Activated CD8-positive, alpha-beta memory T cell treated with anti-CD3 and anti-CD28 coated beads, Interleukin-2, amount 50 U/mL, for 24 hours (primary cell): ENCODE data around the gene ZDHHC13.
"Not testable (repeated sequence)": the region's sequence is repeated elsewhere in the genome, so short reads cannot be mapped to it uniquely, and the experiment has no call there.

Source experiments
- DNase-seq: peaks from one replicate; pipeline ENCODE4 v3.0.0-alpha.2; 2020; ENCODE audit errors: extremely low read depth

The ZDHHC13 gene

DNA sequence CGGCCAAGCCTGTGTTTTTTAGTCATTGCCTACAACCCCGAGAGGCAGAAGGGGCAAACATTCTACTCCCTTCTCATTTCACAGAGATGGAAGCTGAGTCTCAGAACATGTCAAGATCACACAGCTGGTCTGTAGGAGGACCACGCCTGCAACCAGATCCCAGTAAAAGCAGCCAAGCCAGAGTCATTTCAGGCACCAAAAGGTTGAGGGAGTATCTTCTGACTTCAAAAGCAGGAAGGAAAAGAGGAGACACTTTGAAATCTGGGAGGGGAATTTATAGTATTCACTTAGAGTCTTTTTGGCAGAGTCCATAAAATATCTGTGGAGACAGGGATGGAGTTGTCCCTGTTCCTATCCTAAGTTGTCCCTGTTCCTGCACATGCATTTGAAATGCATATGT is 17.9 kb upstream of the ZDHHC13 start:
- DNase-seq = no peak

DNA sequence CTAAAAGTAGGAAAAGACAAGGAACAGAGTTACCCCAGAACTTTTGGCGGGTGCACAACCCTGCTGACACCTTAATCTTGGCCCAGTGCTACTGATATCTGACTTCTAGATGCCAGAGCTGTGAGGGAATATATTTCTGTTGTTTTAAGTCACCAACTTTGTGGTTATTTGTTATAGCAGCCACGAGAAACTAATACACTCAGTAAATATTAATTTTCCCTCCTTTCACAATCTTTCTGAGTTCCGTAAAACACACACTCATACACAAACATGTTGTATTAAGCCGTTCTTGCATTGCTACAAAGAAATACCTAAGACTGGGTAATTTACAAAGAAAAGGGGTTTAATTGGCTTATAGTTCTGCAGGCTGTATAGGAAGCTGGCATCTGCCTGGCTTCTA is 16.1 kb upstream of the ZDHHC13 start:
- no peak for DNase-seq

DNA sequence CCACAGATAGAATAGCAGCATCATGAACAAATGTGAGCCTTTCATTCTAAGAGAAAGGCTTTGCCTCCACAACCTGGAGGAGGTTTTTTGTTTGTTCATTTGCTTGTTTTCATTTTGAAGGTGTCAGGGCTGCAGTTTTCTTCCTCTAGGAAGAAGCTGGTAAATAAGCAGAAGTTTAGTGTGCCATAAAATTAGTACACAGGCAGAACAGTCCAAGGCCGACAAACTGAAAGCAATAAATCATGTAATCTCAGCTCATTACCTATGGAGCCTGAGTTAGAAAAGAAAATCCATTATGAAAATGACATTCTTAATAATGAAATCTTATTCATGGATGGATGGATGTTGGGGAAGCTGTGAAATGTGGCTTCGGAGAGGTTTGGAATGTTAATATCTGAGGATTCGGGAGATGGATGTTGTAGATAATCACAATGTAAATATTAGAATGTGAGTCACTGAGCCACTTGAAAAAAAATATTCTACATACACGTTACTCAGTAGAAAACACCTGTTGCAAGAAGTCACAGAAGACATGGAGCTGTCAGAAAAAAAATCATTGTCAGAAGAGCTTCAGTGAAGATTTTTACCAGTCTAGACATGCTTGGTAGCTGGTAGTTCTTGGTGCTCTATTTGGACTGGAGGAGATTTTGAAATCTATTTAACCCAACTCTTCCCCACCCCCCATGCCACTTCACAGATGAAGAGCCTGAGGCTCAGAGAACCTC is 15.0 kb upstream of the ZDHHC13 start:
- no peak for DNase-seq

DNA sequence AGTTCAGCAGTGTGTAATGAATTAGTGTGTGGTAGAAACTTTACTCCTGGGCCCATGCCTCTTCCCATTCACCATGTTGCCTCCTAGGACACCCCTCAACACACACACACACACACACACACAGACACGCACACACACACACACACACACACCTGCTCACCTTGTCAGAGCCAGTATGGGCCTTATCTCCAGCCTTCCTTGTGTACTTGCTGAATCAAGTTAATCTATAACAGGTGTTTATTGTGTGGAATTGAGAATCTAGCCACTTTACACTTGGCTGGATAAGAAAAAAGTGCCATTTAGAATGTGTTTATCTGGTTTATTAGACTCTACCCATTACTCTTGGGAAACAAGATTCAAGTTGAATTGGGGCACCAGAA is 14.5 kb upstream of the ZDHHC13 start:
- DNase-seq = no peak

DNA sequence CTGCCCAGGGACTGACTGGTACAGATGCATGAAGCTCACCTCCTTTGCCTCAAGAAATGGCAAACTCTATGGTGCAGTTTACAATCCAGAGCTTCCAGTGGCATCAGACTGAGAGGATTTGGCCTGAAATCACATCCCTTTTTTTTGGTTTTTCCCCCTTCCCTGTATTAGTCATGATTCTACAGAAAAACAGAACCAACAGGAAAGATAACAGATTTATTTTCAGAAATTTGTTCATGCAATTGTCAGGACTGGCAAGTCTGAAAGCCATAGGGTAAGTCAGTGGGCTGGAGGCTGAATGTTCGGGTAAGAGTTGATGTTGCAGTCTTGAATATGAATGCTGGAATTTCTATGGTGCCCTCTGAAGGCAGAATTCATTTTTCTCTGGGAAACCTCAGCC is 12.0 kb upstream of the ZDHHC13 start:
- no peak for DNase-seq

DNA sequence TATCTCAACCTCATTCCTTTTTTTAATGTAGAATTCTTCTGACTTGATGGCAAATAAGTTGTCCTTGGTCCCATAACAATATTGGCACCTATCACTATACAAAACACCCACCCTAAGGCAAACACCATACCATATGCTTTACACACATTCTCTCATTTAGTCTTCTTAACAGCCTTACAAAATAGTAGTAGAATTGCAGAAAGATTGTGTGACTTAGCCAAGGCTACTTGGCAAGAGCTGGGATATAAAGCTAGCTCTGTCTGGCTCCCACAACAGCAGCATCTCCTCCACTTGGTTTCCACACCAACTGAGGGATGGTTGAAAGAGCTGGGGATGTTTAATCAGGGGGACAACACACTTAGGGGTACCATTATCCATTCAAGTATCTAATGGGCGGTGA is 9.8 kb upstream of the ZDHHC13 start:
- DNase-seq = no peak

DNA sequence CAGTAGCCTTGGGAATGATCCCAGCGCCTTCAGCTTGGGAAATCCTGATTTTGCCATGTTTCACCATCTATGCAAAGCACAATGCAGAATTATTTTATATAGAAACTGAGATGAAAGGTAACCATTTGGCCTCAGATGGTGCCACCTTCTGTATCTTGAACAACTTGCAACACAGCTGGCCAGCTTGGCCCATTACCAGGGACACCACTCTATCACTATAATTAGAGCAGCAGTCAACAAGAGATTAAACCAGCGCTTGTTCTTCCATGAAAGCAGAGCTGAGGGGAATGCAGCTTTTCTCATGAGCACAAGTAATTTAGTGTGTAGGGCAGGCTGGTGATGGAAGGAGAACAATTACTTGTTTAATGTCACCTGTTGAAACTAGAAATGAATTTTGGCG is 6.7 kb upstream of the ZDHHC13 start:
- no peak for DNase-seq

DNA sequence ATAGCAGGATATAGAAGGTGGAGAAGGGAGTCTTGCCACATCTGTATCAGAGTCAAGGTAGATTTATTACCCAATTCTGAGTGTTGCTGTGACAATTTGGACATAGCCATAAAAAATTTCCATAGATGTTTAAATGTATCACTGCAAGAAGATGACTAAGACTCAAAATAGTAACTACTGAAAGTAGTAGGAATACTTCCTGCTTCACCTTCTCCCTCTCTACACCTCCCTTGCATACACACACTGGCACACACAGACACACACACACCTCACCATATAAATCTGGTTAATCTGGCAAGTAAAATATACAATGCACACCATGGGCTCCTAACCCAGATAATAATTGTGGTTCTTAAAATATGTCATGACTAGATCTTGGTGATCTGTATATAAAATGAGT is 5.2 kb upstream of the ZDHHC13 start:
- DNase-seq = no peak

DNA sequence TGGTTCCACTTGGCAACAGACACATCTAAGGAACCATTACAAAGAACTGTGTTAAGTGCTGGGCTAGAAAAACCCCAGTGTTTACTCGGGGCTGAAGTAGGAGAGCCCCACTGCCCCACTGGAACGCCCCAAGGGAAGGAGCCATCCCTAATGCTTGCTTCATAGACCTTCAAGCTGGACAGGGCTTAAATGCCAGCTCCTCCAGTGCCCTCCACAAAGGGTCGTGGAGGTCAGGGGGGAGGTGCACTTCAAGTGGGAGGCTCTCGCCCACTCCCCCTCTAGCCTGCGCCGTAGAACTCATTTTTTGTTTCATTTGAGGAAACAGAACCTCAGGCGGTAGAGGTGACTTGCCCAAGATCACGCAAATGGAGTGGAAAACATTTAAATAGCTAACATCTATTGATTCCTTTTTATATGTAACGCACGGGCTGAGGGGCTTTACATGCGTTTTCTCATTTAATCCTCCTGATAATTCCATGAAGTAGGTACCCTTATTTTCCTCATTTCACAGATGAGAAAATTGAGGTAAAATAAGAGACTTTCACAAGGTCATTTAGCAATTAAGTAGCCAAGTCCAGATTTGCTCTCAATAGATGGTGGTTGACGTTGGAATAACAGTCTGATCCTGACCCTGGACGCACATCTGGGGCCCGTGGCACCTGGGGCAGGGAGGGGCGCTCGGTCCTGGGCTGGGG is 545 bp upstream of the ZDHHC13 start:
- DNase-seq = no peak

DNA sequence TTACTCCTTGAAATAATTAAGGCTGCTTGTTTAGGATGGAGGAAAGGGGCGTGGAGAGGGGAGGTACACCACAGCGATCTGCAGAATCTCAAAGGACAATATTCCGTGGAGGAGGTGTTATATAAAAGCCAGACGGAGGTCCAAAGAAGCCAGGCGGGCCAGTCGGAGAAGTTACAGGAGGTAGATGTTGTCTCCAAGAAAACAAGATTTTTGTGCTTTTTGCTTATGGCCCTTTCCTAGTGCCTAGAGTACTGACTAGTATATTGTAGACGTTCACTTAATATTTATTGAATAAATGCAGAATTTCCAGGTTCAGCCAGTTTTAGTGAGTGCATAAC is 761 bp downstream of the ZDHHC13 start:
- DNase-seq = no peak

DNA sequence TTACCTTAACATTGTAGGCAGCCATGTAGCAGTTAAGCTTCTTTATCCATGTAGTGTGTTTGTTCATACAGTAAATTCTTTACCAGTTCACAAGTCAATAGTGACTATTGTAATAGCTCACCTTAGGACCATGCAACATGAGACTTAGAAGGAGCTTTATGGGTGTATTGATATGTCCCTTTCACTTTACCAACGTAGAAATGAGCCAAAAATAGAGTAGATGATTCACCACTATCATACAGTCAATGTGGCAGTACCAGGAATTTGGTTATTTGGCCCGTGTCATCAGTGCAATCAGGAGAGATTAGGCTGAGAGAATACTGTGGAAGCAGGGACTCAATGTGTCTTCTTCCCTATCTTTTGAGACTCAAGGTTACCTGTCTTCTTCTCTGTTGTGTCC is 4.7 kb downstream of the ZDHHC13 start:
- no peak for DNase-seq

DNA sequence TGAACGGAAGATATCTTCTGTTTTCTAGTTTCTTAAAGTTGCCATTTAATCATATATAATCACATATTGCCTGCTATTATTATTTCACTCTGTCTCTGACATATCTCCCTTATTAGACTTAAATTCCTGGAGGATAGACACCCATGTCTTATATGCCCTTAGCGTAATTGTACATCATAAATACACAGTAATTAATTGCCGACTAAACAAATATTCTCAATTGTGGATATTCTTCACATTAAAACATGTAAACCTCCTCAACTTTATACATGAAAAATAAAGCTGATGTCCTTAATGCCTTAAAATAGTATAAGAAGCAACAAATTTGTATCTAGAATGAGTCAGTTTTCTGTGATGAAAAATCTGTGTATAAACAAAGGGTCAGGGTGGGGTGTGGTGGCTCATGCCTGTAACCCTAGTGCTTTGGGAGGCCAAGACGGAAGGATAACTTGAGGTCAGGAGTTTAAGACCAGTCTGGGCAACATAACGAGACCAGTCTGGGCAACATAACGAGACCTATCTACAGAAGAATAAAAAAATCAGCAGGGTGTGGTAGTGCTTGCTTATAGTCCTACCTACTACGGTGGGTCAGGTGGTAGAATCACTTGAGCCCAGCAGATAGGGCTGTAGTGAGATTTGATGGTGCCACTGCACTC is 6.1 kb downstream of the ZDHHC13 start:
- no peak for DNase-seq

DNA sequence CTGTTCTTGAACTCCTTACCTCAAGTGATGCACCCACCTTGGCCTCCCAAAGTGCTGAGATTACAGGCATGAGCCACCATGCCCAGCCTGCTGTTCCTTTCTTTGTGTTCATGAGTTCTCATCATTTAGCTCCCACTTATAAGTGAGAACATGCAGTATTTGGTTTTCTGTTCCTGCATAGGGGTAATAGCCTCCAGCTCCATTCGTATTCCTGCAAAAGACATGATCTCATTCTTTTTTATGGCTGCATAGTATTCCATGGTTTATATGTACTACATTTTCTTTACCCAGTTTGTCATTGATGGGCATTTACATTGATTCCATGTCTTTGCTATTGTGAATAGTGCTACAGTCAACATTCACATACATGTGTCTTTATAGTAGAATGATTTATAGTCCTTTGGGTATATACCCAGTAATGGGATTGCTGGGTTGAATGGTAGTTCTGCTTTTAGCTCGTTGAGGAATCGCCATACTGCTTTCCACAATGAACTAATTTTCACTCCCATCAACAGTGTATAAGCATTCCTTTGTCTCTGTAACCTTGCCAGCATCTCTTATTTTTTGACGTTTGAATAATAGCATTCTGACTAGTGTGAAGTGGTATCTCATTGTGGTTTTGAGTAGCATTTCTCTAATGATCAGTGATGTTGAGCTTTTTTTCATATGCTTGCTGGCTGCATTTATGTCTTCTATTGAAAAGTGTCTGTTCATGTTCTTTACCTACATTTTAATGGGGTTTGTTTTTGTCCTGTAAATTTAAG is 9.8 kb downstream of the ZDHHC13 start:
- DNase-seq = not testable (repeated sequence)

DNA sequence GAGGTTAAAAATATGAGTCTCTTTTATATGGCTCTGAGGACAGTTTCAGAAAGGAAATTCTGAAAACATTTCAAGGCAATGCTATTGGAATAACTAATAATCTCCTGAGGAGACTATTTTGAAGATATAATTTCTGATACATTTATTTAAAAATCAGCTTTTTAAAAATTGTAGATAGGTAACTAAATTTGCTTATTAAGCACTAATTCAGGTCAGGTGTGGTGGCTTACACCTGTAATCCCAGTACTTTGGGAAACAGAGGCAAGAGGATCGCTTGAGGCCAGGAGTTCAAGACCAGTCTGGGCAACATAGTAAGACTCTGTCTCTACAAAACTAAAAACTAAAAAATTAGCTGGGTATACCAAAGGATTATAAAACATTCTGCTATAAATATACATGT is 17.0 kb downstream of the ZDHHC13 start:
- DNase-seq = no peak

DNA sequence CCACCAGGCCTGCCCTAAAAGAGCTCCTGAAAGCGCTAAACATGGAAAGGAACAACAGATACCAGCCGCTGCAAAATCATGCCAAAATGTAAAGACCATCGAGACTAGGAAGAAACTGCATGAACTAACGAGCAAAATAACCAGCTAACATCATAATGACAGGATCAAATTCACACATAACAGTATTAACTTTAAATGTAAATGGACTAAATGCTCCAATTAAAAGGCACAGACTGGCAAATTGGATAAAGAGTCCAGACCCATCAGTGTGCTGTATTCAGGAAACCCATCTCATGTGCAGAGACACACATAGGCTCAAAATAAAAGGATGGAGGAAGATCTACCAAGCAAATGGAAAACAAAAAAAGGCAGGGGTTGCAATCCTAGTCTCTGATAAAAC is 19.9 kb downstream of the ZDHHC13 start:
- not testable (repeated sequence) for DNase-seq

DNA sequence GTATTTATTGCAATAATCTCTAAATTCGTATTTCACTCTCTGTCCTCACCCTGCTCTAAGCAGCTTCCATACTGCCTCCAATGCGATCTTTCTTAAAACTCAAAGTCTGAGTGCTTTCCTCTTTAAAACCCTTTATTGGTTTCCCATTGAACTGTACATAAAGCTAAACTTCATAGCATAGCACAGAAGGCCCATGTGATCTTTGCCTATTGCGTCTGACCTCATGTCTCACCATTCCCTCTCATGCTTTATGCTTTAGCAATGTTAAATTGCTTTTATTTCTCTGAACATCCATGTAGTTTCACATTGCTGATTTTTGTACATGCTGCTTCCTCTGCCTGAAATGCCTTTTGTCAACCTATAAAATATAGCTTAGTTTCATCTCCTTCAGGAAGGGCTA is 28.4 kb downstream of the ZDHHC13 start:
- DNase-seq = no peak

DNA sequence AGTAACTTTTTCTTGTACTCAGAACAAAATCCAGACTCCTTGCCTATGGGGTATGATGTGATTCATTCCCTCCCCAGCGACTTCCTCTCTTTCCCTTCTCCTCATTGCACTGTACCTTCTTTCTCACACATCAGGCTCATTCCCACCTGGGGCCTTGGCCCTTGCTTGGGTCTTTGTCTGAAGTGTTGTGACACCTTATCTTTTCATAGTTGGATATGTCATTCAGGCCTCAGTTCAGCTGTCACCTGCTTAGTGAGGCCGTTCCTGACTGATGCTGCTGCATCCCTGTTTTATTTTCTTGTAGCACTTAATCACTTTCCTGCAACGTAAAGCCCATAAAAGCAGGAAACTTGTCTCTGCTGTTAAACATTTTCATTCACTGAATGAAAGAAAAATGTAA is 39.9 kb downstream of the ZDHHC13 start:
- DNase-seq = no peak

DNA sequence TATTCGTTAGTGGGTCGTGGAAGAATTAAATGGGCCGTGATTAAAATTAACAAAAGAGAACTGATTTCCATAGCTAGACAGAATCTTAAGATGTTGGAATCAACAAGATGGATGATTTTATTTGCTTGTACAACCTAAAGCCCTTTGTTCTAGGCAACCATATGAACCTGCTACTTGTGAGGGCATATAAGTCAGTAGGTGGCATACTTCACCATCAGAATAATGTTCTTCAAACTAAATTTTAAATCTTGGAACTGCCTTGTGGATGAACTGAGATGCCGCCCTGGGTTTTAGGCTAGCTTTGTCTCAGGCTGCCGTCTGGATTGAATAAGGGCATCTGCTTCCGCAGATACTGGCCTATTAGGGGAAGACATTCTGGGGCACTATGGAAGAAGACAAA is 43.9 kb downstream of the ZDHHC13 start:
- DNase-seq = no peak

DNA sequence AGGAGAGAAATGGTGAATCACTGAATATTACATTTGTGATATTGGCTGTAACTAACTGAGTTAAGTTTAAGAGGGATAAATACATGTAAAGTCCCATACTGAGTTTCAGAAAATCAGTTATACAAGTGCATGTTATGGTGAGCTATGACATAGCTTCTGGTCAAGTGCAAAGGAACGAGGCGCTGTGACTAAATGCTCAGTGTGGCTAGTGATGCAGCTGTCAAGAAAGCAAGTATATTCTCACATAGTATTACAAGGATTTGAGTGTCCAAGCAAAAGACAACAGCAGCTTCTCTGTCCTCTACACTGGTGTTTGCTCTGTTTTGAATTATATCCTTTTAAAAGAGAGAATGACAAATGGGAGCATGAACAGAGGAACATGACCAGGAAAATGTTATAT is 44.7 kb downstream of the ZDHHC13 start:
- no peak for DNase-seq

DNA sequence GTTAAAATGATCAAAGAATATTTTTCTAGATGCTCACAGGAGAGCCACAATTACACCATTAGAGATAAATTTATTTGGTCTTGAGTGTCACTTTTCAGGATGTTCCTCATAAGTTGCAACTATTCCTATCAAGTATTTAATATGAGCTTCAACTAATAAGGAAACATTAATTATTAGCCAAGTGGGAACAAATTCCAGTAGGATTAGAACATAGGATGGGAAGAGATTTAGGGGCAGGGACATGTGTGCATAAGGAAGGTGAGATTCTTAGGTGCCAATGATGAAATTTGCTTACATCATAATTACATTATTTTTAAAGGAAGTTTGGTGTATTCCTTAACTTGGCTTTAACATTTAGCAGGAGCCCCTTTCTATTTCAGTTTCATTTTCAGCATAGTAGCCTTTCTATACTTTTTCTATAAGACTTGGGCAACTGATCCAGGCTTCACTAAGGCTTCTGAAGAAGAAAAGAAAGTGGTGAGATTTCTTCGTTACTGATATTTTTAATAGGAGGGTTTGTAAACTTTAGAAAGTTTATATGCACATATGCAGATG is 46.1 kb downstream of the ZDHHC13 start:
- DNase-seq = no peak

DNA sequence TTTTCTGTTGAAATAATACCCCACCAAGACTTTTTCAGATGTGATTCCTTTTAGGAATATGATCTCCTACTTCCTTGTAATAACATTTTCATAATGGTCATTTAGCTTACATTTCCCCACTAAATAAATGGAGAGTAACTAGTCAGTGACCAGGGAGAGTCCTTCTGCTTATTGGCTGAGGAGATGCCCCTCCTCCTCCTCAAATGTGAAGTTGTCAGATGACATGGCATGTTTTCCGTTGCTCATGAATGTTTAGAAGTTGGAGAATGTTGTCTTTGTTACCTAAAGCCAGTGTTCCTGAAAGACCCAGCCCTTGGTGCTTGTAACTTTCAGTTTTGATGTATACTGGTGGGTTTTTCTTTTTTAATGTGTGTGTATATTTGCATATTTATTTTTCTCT is 46.6 kb downstream of the ZDHHC13 start:
- DNase-seq = no peak

DNA sequence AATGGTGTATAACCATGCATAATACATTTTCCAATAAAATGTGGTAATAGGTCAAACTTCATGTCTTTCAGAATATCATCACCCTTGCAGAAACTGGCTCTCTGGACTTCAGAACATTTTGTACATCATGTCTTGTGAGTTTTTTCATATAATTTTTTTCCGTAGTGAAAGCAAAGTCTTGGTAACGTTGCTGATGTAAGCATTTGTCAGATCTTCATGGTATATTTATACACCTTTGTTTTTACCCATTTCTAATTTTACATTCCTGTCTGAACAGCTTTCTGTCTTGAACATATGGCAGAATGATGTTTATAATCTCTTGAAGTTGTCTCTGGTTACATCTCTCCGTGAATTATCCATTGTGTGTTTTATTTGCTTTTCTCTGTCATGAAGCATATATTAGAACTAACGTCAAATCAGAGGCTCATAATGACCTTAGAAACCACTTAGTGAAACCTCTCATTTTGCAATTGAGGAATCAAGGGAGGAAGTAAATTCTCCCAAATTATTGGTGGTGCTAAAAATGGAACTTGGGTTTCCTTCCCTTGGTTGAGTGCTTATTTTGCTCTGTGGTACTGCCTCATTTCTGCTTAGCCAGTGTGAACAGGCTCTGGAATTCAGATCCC is 47.4 kb downstream of the ZDHHC13 start:
- no peak for DNase-seq
